Measurements from ENCODE around the gene HEPACAM.

HEPACAM gene

DNA sequence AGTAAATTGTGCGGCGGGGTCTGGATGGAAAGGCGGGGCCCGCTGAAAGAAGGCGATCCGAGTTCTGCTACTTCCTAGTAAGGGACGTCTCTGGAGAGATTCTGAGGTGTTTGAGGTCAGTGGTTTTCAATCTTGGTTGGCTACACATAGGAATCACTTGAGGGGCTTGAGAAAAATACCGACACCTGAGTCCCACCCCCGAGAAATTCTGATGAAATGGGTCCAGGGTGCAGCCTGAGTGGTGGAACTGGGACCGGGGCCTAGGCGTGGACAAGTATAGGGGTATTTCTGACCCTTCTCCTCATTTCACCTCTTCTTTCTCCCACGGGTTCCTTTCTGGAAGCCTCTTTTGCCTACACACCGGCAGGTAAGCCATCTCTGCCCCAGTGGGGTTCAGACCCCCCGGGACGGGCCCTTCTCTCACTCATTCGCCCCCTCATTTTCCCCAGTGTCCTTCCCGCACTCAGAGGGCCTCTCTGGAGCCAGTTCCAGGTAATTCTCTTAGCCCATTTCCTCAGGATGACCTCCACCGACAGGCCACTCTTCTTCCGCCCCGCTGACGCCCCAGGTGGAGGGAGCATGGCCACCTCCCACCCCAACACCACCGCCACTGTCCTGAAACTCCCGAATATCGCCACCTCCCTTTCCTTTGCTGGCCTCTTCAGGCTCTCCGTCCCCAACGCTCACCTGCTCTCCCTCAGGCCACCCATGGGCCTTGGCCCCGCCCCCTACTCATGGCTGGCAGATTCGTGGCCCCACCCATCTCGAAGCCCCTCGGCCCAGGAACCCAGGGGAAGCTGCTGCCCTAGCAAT, 58.8 kb downstream of the HEPACAM start:
- TF ChIP-seq, protein P1, sequence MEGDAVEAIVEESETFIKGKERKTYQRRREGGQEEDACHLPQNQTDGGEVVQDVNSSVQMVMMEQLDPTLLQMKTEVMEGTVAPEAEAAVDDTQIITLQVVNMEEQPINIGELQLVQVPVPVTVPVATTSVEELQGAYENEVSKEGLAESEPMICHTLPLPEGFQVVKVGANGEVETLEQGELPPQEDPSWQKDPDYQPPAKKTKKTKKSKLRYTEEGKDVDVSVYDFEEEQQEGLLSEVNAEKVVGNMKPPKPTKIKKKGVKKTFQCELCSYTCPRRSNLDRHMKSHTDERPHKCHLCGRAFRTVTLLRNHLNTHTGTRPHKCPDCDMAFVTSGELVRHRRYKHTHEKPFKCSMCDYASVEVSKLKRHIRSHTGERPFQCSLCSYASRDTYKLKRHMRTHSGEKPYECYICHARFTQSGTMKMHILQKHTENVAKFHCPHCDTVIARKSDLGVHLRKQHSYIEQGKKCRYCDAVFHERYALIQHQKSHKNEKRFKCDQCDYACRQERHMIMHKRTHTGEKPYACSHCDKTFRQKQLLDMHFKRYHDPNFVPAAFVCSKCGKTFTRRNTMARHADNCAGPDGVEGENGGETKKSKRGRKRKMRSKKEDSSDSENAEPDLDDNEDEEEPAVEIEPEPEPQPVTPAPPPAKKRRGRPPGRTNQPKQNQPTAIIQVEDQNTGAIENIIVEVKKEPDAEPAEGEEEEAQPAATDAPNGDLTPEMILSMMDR (IDR thresholded peaks at IDR 0.05; ENCODE audit: control insufficient read depth, extremely low read depth, insufficient read depth): no peak
- DNase-seq (ENCODE audit: low read depth): no peak
- H3K4me3 ChIP-seq (ENCODE audit: low read depth, low read length): peak overlapping the region; percentile 53

DNA sequence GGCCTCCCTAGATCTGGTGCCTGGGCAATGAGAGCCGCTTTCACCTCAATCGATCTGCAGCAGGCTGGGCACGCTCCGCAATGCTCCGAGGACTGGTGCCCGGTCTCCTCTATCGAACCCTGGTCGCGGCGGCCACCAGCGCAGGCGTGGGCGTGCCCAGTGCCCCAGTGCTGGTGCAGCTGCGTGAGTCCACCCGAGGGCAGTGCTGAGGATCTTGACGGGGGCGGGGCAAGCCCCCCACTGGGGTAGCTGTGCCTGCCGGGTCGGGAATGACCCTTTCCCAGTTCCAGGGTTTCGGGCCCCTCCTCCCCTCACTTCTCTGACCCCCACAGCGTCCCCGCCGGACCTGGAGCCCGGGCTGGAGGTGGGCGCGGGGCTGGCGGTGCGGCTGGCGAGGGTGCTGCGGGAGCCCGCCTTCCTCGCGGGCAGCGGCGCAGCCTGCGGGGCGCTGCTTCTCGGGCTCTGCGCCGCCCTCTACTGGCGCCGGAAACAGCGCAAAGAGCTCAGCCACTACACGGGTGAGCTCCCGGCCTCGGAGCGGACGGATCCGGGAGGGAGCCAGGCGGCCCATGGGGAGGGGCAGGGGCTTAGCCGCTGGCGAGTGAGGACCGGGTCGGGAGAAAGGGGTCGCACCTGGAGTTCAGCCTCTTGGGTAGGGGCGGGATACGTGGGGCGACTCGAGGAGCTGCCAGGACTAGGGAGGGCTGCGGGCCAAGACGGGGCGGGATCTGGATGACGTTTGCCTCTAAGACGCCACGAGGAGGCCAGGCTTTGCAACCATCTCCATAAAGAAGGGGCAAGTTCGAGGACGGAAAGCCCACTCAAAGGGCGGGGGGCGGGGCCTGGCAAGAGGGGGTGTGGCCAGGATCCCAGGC, 59.7 kb downstream of the HEPACAM start:
- DNase-seq (ENCODE audit: low read depth): peak; percentile 44
- TF ChIP-seq, protein P1 (IDR thresholded peaks at IDR 0.05; ENCODE audit: control insufficient read depth, extremely low read depth, insufficient read depth): peak; percentile 94
- peak overlapping the region; percentile 53 for H3K4me3 ChIP-seq (ENCODE audit: low read depth, low read length)

DNA sequence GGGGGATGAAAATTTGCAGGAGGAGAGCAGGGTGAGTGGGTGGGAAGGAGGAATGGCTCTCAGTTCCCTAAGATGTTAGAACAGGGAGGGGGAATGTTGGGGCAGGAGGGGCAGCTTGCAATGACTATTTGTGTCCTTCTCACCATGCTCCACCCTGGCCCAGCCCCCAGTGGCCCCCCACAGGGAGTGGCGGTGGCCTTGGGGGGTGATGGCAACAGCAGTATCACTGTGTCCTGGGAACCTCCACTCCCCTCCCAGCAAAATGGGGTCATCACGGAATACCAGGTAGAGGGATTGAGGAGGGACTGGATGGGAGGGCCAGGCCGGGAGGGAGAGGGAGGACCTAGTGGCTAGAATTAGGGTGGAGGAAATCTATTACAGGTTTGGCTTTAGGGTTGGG, 60.4 kb downstream of the HEPACAM start:
- TF ChIP-seq, protein P1 (IDR thresholded peaks at IDR 0.05; ENCODE audit: control insufficient read depth, extremely low read depth, insufficient read depth): no peak
- DNase-seq (ENCODE audit: low read depth): no peak
- no peak overlapping the region; the same call in 1 of the 2 replicates for H3K4me3 ChIP-seq (ENCODE audit: low read depth, low read length)

DNA sequence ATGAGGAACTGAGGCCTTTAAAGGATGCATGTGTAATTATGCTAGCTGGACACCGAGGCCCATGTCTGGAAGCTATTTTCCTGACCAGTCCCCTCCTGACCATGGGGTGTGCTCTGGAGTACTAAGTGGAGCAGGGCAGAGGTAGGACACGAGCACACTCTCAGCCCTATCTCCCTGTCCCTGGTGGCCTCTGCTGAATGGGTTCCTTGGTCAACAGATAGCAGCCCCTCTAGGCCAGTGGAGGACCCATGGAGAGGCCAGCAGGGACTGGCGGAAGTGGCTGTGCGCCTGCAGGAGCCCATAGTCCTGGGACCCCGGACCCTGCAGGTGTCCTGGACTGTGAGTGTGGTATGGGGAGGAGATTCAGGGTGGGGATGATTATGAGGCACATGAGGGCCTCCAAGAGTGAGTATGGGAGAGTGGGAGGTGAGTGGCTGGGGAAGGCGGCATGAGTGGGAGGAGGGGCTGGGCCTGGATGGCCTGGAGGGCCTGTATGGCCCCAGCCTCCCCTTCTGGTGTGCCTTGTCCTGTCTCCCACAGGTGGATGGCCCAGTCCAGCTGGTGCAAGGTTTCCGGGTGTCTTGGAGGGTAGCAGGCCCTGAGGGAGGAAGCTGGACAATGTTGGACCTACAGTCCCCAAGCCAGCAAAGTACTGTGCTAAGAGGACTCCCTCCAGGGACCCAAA, 61.1 kb downstream of the HEPACAM start:
- TF ChIP-seq, protein P1 (IDR thresholded peaks at IDR 0.05; ENCODE audit: control insufficient read depth, extremely low read depth, insufficient read depth): no peak
- no peak overlapping the region for H3K4me3 ChIP-seq (ENCODE audit: low read depth, low read length)
- DNase-seq (ENCODE audit: low read depth): no peak

DNA sequence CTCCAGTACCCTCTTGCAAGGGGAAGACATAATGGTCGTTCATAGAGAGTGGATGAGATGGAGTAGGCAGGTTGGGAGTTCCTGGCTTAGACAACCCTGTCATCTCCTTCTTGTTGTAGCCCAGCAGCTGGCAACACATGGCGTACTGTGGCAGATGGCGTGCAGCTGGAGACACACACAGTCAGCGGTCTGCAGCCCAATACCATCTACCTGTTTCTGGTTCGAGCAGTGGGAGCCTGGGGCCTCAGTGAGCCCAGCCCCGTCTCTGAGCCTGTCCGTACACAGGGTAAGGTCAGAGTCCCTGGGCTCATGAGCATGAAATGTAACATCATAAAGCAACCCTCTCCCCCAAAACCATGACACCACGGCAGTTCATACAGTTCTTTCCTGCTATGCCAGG, 61.9 kb downstream of the HEPACAM start:
- no peak for DNase-seq (ENCODE audit: low read depth)
- no peak overlapping the region for H3K4me3 ChIP-seq (ENCODE audit: low read depth, low read length)
- TF ChIP-seq, protein P1 (IDR thresholded peaks at IDR 0.05; ENCODE audit: control insufficient read depth, extremely low read depth, insufficient read depth): no peak

DNA sequence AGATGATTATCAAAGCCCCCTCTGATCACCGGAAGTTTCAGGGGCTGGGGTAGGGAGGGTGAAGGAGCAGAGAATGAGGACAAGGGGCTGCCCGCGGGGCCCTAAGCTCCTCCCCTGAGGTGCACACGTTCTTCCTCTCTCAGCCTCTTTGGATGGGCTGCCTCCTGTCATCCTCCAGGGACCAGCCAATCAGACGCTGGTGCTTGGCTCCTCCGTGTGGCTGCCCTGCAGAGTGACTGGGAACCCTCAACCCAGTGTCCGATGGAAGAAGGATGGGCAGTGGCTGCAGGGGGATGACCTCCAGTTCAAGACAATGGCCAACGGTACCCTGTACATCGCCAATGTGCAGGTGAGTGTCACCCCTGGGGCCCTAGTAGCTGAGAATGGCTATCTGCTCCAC, 63.1 kb downstream of the HEPACAM start:
- no peak overlapping the region for H3K4me3 ChIP-seq (ENCODE audit: low read depth, low read length)
- DNase-seq (ENCODE audit: low read depth): no peak
- TF ChIP-seq, protein P1 (IDR thresholded peaks at IDR 0.05; ENCODE audit: control insufficient read depth, extremely low read depth, insufficient read depth): no peak

Measured in LNCaP clone FGC (cell line).